ENCODE measurements around the gene SERGEF.

DNA sequence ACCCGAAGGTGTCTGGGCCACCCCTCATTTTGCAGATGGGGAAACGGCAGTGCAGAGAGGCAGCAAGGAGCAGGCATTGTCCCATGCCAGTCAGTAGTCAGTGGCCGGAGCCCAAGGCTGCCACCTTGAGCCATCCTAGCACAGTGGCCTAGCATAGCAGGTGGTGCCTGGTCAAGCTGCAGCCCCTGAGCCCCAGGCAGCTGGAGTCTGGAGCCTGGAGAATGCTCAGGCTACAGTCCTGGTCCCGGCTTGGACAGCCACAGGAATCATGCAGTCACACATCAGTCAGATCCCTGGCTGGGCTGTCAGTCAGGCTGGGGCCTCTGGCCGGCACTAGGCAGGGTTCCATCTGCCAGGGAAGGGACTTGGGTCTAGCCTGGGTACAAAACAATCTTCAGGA, 259.7 kb downstream of the SERGEF start:
- TF ChIP-seq, protein P1, sequence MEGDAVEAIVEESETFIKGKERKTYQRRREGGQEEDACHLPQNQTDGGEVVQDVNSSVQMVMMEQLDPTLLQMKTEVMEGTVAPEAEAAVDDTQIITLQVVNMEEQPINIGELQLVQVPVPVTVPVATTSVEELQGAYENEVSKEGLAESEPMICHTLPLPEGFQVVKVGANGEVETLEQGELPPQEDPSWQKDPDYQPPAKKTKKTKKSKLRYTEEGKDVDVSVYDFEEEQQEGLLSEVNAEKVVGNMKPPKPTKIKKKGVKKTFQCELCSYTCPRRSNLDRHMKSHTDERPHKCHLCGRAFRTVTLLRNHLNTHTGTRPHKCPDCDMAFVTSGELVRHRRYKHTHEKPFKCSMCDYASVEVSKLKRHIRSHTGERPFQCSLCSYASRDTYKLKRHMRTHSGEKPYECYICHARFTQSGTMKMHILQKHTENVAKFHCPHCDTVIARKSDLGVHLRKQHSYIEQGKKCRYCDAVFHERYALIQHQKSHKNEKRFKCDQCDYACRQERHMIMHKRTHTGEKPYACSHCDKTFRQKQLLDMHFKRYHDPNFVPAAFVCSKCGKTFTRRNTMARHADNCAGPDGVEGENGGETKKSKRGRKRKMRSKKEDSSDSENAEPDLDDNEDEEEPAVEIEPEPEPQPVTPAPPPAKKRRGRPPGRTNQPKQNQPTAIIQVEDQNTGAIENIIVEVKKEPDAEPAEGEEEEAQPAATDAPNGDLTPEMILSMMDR (IDR thresholded peaks at IDR 0.05) = no peak
- TF ChIP-seq POLR2A (IDR thresholded peaks at IDR 0.05) = no peak

Measured in ovary (tissue), 3 donors.